AG10803 (cell line): ENCODE data around the gene AIG1.

Experiments used
- DNase-seq: peaks from one replicate; pipeline ENCODE4 v3.0.0; 2010; ENCODE audit warnings: low read depth
- H3K4me3 ChIP-seq: 2 replicates; pipeline ENCODE4 v1.5.1; 2011; ENCODE audit warnings: mild to moderate bottlenecking, low read length, control low read depth
- TF ChIP-seq, protein P1 (sequence below): conservative IDR thresholded peaks from 2 replicates; pipeline ENCODE4 v1.5.1; 2011; ENCODE audit warnings: mild to moderate bottlenecking, low read length, control low read depth, inconsistent platforms

AIG1 gene

DNA sequence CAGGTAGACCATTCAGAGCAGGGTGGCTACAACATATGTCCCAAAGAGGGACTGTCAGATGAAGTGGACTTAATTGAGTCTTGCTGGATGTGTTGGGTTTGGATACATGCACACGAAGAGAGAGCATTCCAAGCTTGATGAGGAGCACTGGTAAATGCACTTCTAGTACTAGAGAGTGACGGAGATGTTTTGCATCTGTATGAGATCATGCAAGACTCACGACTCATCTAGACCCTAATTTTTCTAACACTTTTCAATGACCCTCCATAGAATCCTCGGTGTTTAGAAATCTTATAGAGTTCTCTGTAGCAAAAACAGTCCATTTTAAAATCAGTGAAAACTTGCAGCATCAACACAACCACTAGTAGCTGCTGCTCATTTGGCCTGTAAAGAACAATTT is 4.8 kb upstream of the AIG1 start:
- TF ChIP-seq, protein P1, sequence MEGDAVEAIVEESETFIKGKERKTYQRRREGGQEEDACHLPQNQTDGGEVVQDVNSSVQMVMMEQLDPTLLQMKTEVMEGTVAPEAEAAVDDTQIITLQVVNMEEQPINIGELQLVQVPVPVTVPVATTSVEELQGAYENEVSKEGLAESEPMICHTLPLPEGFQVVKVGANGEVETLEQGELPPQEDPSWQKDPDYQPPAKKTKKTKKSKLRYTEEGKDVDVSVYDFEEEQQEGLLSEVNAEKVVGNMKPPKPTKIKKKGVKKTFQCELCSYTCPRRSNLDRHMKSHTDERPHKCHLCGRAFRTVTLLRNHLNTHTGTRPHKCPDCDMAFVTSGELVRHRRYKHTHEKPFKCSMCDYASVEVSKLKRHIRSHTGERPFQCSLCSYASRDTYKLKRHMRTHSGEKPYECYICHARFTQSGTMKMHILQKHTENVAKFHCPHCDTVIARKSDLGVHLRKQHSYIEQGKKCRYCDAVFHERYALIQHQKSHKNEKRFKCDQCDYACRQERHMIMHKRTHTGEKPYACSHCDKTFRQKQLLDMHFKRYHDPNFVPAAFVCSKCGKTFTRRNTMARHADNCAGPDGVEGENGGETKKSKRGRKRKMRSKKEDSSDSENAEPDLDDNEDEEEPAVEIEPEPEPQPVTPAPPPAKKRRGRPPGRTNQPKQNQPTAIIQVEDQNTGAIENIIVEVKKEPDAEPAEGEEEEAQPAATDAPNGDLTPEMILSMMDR, result no peak
- no peak for DNase-seq
- no peak overlapping the region for H3K4me3 ChIP-seq

DNA sequence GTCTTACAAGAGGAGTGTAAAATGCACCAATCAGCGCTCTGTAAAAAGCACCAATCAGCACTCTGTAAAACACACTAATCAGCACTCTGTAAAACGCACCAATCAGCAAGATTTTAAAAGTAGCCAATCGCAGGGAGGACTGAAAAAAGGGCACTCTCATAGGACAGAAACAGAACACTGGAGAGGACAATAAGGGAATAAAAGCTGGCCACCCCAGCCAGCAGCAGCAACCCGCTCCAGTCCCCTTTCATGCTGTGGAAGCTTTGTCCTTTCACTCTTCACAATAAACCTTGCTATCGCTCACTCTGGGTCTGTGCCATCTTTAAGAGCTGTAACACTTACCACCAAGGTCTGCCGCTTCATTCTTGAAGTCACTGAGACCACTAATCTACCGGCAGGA is 1.7 kb upstream of the AIG1 start:
- DNase-seq, result no peak
- H3K4me3 ChIP-seq, result no peak overlapping the region
- TF ChIP-seq, protein P1, result no peak

DNA sequence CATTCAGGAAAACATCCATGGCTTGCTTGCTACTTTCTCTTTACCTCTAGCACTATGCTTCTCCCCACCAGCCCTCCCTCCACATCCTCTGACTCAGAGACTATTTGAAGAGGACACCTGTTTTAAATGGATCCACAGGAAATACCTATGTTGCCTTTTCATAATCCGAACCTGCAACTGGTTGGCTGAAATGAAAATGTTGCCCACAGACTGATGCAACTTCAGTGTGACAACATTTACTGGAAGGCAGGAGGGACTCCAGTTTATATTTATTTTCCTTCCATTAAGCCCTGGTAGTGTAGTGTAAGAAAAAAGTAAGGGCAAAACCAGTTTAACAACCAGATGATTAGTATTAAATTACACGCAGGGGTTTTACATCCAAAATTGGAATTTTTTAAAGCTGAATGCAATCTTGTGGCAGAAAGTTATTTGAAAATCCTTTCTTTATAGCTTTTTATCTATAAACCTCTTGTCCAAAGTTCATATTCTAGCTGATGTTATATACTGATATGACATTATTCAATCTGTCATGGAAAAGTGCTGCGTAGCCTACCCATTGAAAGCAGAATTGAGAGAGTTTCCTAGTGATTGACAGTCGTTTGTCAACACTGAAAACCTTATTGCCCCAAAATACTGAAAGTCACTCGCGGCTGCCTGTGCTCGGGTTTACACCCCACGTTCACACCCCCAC is 881 bp upstream of the AIG1 start:
- peak overlapping the region; percentile 78 for H3K4me3 ChIP-seq
- DNase-seq, result peak; percentile 91
- TF ChIP-seq, protein P1, result no peak

DNA sequence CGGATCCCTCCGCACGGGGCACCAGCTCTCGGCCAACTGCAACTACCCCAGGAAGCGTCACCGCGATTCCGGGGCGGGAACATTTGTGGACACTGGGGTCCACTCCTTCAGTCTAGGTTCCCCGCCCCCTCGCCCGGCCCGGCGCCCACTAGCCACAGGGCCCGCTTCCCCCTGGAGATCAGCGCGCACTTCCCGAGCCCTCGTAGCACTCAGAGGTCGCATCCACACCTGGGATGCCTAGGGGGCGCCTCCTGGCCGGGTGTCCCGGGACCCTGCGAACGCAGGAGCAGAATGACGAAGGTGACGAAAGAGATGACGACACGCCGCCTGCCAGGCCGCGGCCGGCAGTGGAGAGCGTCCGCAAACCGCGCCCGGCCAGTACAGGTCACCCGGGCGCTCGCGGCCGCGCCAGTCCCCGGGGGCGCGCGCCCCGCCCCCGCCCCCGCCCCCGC is 309 bp upstream of the AIG1 start:
- DNase-seq, result peak; percentile 90
- TF ChIP-seq, protein P1, result no peak; the same call in 1 of the 2 replicates
- H3K4me3 ChIP-seq, result peak overlapping the region; percentile 78

DNA sequence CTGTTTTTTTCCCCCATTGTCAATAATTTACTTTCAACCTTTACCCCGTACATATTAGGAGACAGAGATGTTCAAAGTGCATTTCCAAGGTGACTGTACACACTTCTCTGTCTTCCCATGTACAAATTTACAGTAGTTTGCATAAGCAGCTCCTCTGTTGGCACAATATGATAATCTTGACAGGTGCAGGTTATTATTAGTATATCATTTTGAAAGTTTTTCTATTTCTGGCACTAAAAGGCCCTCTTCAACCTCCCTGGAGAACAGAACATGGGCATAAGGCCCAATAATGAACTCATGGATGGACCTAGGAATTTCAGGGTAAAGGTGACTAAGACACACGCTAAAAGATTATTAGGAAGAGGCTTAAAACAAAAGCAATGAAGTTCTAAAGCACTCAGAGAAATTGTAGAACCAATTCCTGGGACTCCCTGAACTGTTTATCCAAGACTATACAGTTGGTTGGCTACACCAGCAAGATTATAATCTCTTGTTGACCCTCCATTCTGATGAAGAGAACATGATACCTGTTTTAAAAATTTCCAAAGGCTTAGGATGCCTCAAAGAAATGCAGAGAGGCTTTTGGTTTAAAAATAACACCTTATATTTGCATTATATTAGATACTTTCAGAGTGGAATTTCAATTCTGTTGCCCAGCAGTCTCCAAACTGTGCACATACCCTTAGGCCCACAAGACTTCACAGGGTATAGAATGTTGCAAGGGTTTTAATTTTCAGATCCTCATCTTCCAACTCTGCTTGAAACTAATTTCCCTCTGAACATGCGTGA is 1.1 kb downstream of the AIG1 start:
- TF ChIP-seq, protein P1, result no peak

DNA sequence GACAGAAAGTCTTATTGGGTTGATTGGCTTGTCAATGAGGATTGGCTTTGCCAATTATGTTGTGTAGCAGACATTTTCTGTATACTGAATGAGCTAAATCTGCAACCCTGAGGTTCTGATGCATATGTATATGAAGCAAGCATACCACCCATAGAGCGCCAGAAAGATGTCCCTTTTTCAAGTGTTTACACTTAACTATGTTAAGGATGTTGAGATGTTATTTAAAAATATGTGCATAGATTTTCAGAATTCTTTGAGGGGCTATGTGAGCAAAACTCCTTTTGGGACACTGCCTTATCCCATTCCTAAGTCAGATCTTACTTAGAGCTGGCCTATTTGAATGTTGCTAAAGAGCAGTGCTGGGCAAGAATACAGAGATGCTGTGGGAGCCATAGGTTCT is 1.9 kb downstream of the AIG1 start:
- no peak for DNase-seq
- TF ChIP-seq, protein P1, result no peak
- no peak overlapping the region for H3K4me3 ChIP-seq

More for the DNA sequence above, 1.1 kb downstream of the AIG1 start:
- peak overlapping the region; percentile 83 for H3K4me3 ChIP-seq
- DNase-seq, result no peak

DNA sequence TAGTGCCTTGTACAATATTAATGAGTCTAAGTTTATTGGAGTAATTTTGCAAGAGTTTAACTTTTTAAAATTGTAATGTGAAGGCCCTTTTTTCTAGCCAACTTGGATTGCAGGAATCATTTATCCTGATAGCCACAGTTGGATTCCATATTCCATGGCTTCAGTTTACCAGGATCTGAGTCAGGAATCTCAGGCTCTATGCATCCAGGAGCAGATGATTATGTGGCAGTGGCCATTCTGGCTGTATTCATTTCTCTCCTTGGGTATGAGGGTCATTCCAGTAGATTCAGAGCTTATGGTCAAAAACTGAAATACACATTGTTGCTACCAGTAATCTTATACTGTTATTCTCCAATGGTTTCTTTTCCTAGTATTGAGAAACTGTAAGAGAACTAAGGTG is 2.9 kb downstream of the AIG1 start:
- no peak for DNase-seq
- H3K4me3 ChIP-seq, result no peak overlapping the region
- TF ChIP-seq, protein P1, result no peak
